ENCODE results near the gene DOCK3.
A peak's percentile ranks its signal among the peaks of the same experiment; 100 is the strongest.

DOCK3 gene

GRCh38 chr3:51392355-51393133 is 717.8 kb downstream of the DOCK3 start:
- TF ChIP-seq CTCF (IDR thresholded peaks at IDR 0.05; ENCODE audit: low read depth, low read length), result no peak; the same call in 1 of the 2 replicates
- H3K4me3 ChIP-seq (ENCODE audit: low read depth, low read length), result peak overlapping the region; percentile 72

DNA sequence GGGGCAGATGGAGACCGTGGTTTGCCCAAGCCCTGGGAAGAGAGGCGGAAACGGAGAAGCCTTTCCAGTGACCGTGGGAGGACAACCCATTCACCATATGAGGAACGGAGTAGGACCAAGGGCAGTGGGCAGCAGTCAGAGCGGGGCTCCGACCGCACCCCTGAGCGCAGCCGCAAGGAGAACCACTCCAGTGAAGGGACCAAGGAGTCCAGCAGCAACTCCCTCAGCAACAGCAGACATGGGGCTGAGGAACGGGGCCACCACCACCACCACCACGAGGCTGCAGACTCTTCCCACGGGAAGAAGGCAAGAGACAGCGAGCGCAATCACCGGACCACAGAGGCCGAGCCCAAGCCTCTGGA is 718.4 kb downstream of the DOCK3 start:
- TF ChIP-seq CTCF (IDR thresholded peaks at IDR 0.05; ENCODE audit: low read depth, low read length), result no peak
- H3K4me3 ChIP-seq (ENCODE audit: low read depth, low read length), result no peak overlapping the region

- TF ChIP-seq CTCF (IDR thresholded peaks at IDR 0.05; ENCODE audit: low read depth, low read length), result no peak
Observed at GRCh38 chr3:51393564-51393963, 718.8 kb downstream of the DOCK3 start.

GRCh38 chr3:51394541-51394940 is 719.8 kb downstream of the DOCK3 start:
- no peak overlapping the region for H3K4me3 ChIP-seq (ENCODE audit: low read depth, low read length)
- TF ChIP-seq CTCF (IDR thresholded peaks at IDR 0.05; ENCODE audit: low read depth, low read length), result no peak

More at GRCh38 chr3:51393564-51393963, 718.8 kb downstream of the DOCK3 start:
- H3K4me3 ChIP-seq (ENCODE audit: low read depth, low read length), result no peak overlapping the region

DNA sequence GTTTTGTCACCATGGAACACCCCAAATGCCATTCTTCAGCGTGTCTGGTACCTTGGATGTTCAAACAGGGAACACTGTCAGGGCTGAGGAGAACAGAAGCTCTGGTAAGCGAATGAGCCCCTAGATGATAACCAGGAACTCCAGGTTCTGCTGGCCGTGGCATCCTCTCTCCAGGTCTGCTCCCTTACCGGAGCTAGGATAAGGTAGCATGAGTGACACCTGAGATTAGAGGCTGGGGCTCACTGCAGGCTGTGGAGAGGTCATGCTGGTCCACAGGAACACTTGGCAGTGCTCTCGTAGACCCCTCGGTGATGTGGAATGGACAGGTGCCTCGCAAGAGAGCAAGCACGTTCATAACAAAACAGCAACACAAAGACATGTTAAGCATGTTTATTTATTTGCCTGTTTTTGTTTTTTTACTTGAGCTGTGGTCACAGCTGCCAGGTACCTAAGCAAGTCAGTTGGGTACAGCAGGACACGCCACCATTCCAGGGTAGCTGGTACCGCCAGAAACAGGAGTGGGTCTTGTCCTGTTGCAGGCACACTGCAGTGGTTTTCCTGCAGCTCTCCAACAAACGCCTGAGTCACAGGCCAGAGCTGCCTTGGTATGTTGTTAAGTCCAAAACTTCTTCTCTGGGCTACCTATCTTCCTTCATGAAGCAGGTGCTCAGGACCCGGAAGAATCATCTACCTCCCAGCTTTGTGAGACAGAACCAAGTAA is 720.9 kb downstream of the DOCK3 start:
- no peak for TF ChIP-seq CTCF (IDR thresholded peaks at IDR 0.05; ENCODE audit: low read depth, low read length)
- no peak overlapping the region for H3K4me3 ChIP-seq (ENCODE audit: low read depth, low read length)

DNA sequence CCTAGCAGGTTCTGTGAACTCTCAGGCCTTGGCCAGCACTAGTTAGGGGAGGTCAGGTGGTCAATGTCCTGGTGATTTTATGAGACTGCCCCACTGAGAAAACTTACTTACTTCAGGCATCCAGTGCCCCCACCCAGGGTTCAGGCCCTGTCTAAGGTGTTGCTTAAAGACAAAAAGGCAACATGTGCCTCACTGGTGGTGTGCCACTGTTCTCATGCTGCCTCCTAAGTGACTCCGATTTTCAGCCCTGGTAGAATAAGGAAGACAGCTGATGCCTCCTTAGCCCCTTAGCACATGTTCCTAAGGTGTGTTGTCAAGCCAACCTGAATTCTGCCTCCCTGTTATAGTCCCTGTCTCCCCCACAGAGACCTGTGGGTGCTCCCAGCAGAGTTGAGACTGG is 721.7 kb downstream of the DOCK3 start:
- H3K4me3 ChIP-seq (ENCODE audit: low read depth, low read length), result no peak overlapping the region
- TF ChIP-seq CTCF (IDR thresholded peaks at IDR 0.05; ENCODE audit: low read depth, low read length), result no peak

DNA sequence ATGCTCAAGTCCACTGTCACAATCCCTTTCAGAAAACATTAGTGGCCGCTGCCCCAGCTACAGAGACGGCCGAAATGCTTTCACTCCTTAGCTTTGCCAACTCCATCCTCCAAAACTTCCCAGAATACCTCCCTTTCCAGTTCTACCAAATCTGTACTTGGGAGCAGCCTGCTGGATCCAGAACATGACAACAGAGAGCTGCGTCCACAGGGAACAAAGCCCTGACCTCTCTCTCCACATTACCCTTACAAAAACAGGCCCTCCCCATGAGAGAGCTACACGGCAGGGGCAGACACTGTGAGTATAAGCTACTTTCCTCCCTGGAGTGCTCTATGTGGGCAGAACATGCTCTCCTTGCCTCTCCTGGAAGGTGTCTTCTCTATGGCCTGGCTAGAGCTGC is 722.7 kb downstream of the DOCK3 start:
- no peak overlapping the region for H3K4me3 ChIP-seq (ENCODE audit: low read depth, low read length)
- TF ChIP-seq CTCF (IDR thresholded peaks at IDR 0.05; ENCODE audit: low read depth, low read length), result no peak
